AG04449 (cell line): ENCODE data around the gene TMEM270.
"Not testable (repeated sequence)": the region's sequence is repeated elsewhere in the genome, so short reads cannot be mapped to it uniquely, and the experiment has no call there.

Experiments
- CTCF ChIA-PET: fragments of 350-600 bp; formaldehyde crosslinking; extraction: SDS; loops from one replicate; lab custom pipeline; 2021; ENCODE audit warnings: antibody characterized with exemption; lab: Yijun Ruan, JAX
- POLR2A ChIA-PET: fragments of 400-600, 350-600 bp; formaldehyde crosslinking; extraction: SDS; loops from one replicate; lab custom pipeline; 2020; ENCODE audit warnings: antibody characterized with exemption, inconsistent platforms; lab: Yijun Ruan, JAX
- DNase-seq: peaks from one replicate; pipeline ENCODE4 v3.0.0-alpha.2; 2010; ENCODE audit warnings: low read depth, low spot score
- H3K4me3 ChIP-seq: 2 replicates; pipeline ENCODE4 v1.5.1; 2011; ENCODE audit warnings: low read depth, mild to moderate bottlenecking, control low read depth, low read length
- TF ChIP-seq, protein P1 (sequence below): IDR thresholded peaks from one replicate; pipeline ENCODE4 v1.5.1; 2011; ENCODE audit warnings: mild to moderate bottlenecking, moderate library complexity, low read length, control low read depth, inconsistent platforms; ENCODE audit not compliant: insufficient read depth; ENCODE audit errors: missing control alignments

The TMEM270 gene

DNA sequence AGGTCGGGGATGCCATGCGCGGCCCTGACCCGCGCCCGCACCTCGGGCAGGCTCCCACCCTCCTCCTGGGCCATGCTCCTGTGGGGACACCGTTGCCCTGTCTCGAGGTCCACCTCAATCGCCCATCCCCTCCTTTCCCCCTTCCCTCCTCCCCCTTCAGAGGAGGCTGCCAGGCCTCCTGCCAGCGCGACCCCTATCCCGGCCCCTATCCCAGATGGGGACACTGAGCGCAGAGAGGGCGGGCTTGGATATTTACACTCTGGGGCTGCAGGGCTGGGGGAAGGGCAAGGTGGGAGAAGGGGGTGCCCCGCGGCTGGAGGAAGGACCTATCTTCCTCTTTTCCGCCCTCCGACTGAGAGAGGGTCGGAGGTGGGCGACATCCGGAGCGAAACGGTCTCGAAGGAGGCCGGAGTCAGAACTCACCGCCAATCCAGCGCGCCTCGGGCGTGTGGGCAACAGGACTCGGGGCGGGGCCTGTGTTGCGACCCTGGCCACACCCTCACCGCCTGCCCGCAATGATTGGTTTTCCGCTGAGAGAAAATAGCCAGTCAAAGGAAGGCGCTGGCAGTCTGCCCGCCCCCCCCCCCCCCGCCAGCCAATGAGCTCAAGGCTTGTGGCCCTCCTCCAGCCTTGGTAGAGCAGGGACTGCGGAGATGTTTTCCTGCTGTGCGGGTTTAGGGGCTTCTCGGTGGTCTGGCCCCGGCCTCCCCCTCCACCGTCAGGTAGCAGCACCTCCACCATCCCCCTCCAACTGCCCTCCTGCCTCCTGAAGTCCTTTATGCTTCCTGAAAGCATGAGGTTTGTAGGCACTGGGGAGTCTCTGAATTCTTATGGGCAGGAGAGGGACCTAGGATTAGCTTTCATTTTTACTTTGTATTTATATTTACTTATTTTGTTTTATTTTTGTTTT, 18.6 kb upstream of the TMEM270 start, which contains the start of gene METTL27:
TSS of gene METTL27 (minus strand) at position 450 of the 910 bp plus-strand sequence. CDS start at position 74, 376 bp downstream.
- DNase-seq: no peak
- POLR2A ChIA-PET: interaction anchor here (0.6 to 1.4 kb wide), 2 partner anchors 8 to 32 kb away, joined by 3 to 8 read pairs; no protein-coding TSS in a partner anchor
- CTCF ChIA-PET: interaction anchor here (1.1 to 2.6 kb wide), 4 partner anchors 13 to 235 kb away, joined by 3 to 9 read pairs (median 4); no protein-coding TSS in a partner anchor
- H3K4me3 ChIP-seq: peak within 1 kb of the TSS; percentile 75
- TF ChIP-seq, protein P1, sequence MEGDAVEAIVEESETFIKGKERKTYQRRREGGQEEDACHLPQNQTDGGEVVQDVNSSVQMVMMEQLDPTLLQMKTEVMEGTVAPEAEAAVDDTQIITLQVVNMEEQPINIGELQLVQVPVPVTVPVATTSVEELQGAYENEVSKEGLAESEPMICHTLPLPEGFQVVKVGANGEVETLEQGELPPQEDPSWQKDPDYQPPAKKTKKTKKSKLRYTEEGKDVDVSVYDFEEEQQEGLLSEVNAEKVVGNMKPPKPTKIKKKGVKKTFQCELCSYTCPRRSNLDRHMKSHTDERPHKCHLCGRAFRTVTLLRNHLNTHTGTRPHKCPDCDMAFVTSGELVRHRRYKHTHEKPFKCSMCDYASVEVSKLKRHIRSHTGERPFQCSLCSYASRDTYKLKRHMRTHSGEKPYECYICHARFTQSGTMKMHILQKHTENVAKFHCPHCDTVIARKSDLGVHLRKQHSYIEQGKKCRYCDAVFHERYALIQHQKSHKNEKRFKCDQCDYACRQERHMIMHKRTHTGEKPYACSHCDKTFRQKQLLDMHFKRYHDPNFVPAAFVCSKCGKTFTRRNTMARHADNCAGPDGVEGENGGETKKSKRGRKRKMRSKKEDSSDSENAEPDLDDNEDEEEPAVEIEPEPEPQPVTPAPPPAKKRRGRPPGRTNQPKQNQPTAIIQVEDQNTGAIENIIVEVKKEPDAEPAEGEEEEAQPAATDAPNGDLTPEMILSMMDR: no peak

DNA sequence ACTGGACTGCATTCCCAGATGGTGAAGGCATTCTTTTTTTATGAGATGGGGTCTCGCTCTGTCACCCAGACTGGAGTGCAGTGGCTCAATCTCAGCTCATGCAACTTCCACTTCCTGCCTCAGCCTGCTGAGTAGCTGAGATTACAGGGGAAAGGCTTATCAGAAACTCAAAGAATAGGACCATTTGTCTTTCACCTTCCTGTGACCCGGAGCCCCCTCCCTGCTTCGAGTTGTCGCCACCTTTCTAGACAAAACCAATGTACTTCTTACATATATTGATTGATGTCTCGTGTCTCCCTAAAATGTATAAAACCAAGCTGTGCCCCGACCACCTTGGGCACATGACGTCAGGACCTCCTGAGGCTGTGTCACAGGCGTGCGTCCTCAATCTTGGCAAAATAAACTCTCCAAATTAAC, 16.8 kb upstream of the TMEM270 start:
- no peak overlapping the region for H3K4me3 ChIP-seq
- ChIA-PET CTCF (interaction anchor here (0.7 to 1.4 kb wide), 5 partner anchors 11 to 237 kb away, joined by 3 to 4 read pairs (median 3); no protein-coding TSS in a partner anchor), POLR2A (no interaction called here)
- TF ChIP-seq, protein P1: no peak
- DNase-seq: no peak

DNA sequence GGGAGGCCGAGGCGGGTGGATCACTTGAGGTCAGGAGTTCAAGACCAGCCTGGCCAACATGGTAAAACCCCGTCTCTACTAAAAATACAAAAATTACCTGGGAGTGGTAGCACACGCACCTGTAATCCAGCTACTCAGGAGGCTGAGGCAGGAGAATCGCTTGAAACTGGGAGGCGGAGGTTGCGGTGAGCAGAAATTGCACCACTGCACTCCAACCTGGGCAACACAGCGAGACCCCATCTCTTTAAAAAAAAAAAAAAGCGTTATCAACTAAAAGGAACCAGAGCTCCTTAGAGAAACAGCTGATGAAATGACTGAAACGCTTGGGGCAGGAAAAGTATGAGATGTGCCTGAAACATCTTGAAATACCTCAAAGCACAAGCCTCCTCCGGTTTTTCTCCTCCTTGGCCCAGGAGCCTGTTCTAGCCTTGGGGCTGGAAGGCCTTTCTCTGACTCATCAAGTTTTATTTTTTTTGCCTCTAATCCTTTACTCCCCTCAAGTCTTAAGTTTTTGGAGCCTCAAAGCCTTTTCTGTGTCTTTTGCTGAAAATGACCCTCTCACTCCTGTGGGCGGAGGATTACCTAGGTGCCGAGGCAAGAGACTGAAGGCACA, 16.0 kb upstream of the TMEM270 start:
- ChIA-PET CTCF (interaction anchor here (0.7 to 1.4 kb wide), 5 partner anchors 10 to 238 kb away, joined by 3 to 4 read pairs (median 3); no protein-coding TSS in a partner anchor), POLR2A (no interaction called here)
- DNase-seq: no peak
- TF ChIP-seq, protein P1: no peak
- H3K4me3 ChIP-seq: no peak overlapping the region

DNA sequence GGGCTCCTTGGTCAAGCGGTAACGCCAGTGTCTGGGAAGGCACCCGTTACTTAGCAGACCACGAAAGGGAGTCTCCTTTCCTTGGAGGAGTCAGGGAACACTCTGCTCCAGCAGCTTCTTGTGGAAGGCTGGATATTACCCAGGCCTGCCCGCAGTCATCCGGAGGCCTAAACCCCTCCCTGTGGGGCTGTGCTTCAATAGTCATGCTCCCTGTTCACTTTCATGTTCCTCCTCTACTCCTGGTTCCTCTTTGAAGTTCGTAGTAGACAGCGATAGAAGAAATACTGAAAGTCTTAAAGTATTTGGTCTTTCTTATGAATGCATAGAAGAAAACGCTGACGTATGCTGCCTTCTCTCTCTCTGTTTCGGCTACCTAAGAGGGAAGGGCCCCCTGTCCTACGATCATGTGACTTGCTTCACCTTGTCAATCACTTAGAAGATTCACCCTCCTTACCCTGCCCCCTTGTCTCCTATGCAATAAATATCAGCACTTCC, 15.2 kb upstream of the TMEM270 start:
- POLR2A ChIA-PET, DNase-seq, H3K4me3 ChIP-seq: not testable (repeated sequence)
- CTCF ChIA-PET: interaction anchor here (1.3 kb wide), 1 partner anchor 34 kb away, joined by 3 read pairs; no protein-coding TSS in a partner anchor

DNA sequence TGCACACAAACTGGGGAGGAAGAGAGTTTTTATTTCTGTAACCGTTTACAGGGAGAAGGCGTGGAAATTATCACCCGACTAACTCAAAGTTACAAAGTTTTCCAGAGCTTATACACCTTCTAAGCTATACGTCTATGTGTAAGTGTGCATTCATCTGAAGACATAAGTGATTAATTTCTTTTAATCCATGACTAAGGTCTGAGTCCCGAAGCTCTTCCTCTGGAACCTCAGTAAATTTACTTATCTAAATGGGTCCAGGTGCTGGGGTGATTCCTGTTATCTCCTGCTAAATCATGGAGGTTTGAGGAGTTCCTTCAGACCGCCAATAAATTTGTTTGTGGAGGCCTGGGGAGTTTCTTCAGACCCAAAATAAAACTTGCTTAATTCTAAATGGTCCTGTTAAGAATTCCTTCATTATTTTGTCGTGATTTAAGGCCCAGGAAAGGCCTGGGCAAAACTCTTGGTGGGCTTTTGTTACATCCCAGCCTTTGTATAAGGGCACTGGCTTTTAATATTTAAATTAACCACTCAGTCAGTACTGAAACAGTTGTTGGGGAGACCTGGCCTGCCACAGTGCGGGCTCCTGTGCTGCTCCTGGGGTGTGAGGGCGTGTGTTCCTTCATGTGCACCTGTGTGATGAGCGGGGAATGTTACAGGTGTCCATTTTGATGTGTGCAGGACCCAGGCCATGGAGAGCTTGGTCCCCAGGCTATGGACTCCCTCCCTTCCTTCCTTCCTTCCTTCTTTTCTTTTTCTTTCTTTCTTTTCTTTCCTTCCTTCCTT, 12.8 kb upstream of the TMEM270 start:
- H3K4me3 ChIP-seq: no peak overlapping the region
- POLR2A ChIA-PET: interaction anchor here (1.0 kb wide), 1 partner anchor 110 kb away, joined by 3 read pairs; the partner anchor contains the start of gene ABHD11
- no peak for DNase-seq
- CTCF ChIA-PET: interaction anchor here (1.0 to 1.8 kb wide), 4 partner anchors 8 to 241 kb away, joined by 3 to 8 read pairs (median 4); no protein-coding TSS in a partner anchor
- TF ChIP-seq, protein P1: no peak
